ENCODE data around the gene LRP8. TPM values are rescaled to one million over a fixed set of nuclear protein-coding genes. Genes with fewer than 3 reads are reported as not detected.

LRP8 gene
- total and polyA plus RNA-seq, 2 donors (not counting 1 experiment from before 2014, with no cell fraction given): 7.8 to 9.4 TPM

DNA sequence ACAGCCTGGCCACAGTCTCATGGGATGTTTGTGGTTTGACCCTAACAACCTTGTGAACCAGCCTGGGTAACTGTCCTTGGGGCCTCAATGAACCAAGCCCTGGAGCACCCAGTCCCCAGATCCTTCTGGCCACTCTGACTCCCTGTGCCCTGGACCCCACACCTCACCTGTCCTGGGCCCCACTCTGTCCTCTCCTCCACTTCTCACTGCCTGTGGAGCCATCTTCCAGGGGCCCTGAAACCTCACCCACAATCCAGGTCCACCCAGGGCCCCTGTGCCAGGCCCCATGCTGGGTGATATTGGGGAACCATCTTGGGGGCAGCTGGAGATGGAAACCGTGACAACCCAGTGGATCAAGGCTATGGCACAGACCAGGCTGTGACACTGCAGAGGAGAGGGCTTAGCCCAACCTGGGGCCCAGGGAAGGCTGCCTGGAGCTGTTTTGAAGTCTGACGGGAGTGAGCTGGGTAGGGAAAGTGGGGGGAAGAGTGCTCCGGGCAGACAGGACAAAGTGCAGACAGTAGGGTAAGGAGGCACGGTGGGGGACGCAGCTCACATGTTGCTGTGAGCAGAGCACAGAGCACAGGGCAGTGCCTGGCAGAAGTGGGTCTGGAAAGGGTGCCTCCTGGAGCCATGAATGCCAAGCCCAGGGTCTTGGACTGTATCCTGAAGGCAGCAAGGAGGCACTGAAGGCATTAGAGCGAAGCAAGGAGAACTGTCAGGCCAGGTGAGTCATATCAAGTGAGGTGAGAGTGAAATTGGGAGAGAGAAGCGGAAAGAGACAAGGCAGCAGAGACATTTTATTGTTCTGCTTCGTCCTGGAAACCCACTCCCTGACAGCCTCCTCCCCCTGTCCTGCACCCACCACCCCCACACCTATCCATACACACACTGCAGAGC lies 12.1 kb upstream of the LRP8 start:
- CTCF ChIA-PET: no interaction called here

DNA sequence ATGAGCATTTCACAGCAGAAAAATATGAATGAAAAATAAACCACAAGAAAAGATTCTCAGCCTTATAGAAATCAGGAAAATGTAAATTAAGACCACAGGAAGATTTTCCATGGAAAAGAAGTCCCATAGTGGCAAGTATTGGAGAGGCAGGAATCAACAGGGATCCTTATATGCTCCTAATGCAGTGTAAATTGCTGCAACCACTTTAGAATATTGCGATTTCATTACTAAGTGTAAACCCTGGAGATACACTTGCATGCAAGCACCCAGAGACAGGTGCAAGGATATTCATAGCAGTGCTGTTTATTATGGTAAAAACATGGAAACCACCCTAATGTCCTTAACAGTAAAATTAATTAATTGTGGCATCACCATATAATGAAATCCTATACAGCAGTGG lies 10.6 kb upstream of the LRP8 start:
- peaks cover 16% of the 10 kb centered on the region for H3K4me1 Mint-ChIP-seq
- TF ChIP-seq, protein P1, sequence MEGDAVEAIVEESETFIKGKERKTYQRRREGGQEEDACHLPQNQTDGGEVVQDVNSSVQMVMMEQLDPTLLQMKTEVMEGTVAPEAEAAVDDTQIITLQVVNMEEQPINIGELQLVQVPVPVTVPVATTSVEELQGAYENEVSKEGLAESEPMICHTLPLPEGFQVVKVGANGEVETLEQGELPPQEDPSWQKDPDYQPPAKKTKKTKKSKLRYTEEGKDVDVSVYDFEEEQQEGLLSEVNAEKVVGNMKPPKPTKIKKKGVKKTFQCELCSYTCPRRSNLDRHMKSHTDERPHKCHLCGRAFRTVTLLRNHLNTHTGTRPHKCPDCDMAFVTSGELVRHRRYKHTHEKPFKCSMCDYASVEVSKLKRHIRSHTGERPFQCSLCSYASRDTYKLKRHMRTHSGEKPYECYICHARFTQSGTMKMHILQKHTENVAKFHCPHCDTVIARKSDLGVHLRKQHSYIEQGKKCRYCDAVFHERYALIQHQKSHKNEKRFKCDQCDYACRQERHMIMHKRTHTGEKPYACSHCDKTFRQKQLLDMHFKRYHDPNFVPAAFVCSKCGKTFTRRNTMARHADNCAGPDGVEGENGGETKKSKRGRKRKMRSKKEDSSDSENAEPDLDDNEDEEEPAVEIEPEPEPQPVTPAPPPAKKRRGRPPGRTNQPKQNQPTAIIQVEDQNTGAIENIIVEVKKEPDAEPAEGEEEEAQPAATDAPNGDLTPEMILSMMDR (IDR thresholded peaks at IDR 0.05): no peak
- TF ChIP-seq EZH2 (IDR thresholded peaks at IDR 0.05; ENCODE audit: borderline replicate concordance, insufficient read depth, low read depth, low read length, poor library complexity, severe bottlenecking): no peak
- H3K4me3 ChIP-seq (ENCODE audit: control extremely low read depth in 1 of 5, extremely low read depth in 1 of 5, insufficient read depth in 1 of 5, low read depth in 2 of 5, low read length in 4 of 5): no peak overlapping the region
- intact Hi-C loops (cut with micrococcal nuclease): no loop called here
- no peak overlapping the region for H3K9ac ChIP-seq (ENCODE audit: low read length)
- DNase-seq (no peak), ATAC-seq (ENCODE audit: low read depth) (no peak)
- H3K4me3 Mint-ChIP-seq: no peak overlapping the region
- WGBS (ENCODE audit: insufficient coverage): no CpG with 5 or more reads among the region's 1 CpG
- H3K27me3 ChIP-seq (replicated peaks in 1 of 4; ENCODE audit: control extremely low read depth in 1 of 4, control insufficient read depth in 3 of 4, insufficient read depth in 4 of 4, low read length in 3 of 4): no peaks in the 10 kb centered on the region
- no peak overlapping the region for H3K4me2 ChIP-seq (replicated peaks; ENCODE audit: low read depth, low read length, poor library complexity, severe bottlenecking)
- CTCF ChIA-PET: no interaction called here
- no peaks in the 10 kb centered on the region for H3K79me2 ChIP-seq (ENCODE audit: control insufficient read depth, insufficient read depth, low read length)
- H3K4me1 ChIP-seq (ENCODE audit: control insufficient read depth in 2 of 2, insufficient read depth in 2 of 2, low read length in 2 of 2): peaks cover 6 to 10% of the 10 kb centered on the region in 2 donors
- POLR2A ChIA-PET: no interaction called here
- H4K20me1 ChIP-seq (ENCODE audit: control insufficient read depth, insufficient read depth, low read length, poor library complexity, severe bottlenecking): no peaks in the 10 kb centered on the region
- no peaks in the 10 kb centered on the region for H3K36me3 ChIP-seq (replicated peaks in 1 of 2; ENCODE audit: control extremely low read depth in 1 of 2, control insufficient read depth in 1 of 2, extremely low read depth in 1 of 2, insufficient read depth in 2 of 2, low read length in 1 of 2)
- no peaks in the 10 kb centered on the region for H3K9me3 Mint-ChIP-seq (ENCODE audit: insufficient read depth)
- H3K27ac Mint-ChIP-seq: no peak overlapping the region
- no peak overlapping the region for H2AFZ ChIP-seq (ENCODE audit: insufficient read depth, low read depth, low read length, poor library complexity, severe bottlenecking)
- no peaks in the 10 kb centered on the region for H3K27me3 Mint-ChIP-seq
- H3K9me3 ChIP-seq (ENCODE audit: control extremely low read depth in 1 of 3, control insufficient read depth in 2 of 3, insufficient read depth in 1 of 3, low read length in 2 of 3): no peaks in the 10 kb centered on the region
- no peak overlapping the region for H3K27ac ChIP-seq (ENCODE audit: low read length in 2 of 2)

More for the DNA sequence above, 12.1 kb upstream of the LRP8 start:
- peaks cover 9% of the 10 kb centered on the region for H3K4me1 Mint-ChIP-seq
- no peaks in the 10 kb centered on the region for H3K9me3 Mint-ChIP-seq (ENCODE audit: insufficient read depth)
- H3K4me2 ChIP-seq (replicated peaks; ENCODE audit: low read depth, low read length, poor library complexity, severe bottlenecking): no peak overlapping the region
- no peak for DNase-seq
- H4K20me1 ChIP-seq (ENCODE audit: control insufficient read depth, insufficient read depth, low read length, poor library complexity, severe bottlenecking): no peaks in the 10 kb centered on the region
- TF ChIP-seq, protein P1 (IDR thresholded peaks at IDR 0.05): no peak
- no peak for TF ChIP-seq EZH2 (IDR thresholded peaks at IDR 0.05; ENCODE audit: borderline replicate concordance, insufficient read depth, low read depth, low read length, poor library complexity, severe bottlenecking)
- H3K27ac ChIP-seq (ENCODE audit: low read length in 2 of 2): no peak overlapping the region
- intact Hi-C loops (cut with micrococcal nuclease): no loop called here
- no peak overlapping the region for H3K9ac ChIP-seq (ENCODE audit: low read length)
- 95% methylated on average over 6 of the region's 8 CpGs for WGBS (ENCODE audit: insufficient coverage)
- ATAC-seq (ENCODE audit: low read depth): no peak
- no peak overlapping the region for H3K27ac Mint-ChIP-seq
- POLR2A ChIA-PET: no interaction called here
- H3K9me3 ChIP-seq (ENCODE audit: control extremely low read depth in 1 of 3, control insufficient read depth in 2 of 3, insufficient read depth in 1 of 3, low read length in 2 of 3): no peaks in the 10 kb centered on the region
- H3K4me3 Mint-ChIP-seq: no peak overlapping the region
- no peak overlapping the region for H2AFZ ChIP-seq (ENCODE audit: insufficient read depth, low read depth, low read length, poor library complexity, severe bottlenecking)
- peaks cover 2 to 5% of the 10 kb centered on the region in 2 donors for H3K4me1 ChIP-seq (ENCODE audit: control insufficient read depth in 2 of 2, insufficient read depth in 2 of 2, low read length in 2 of 2)
- H3K36me3 ChIP-seq (replicated peaks in 1 of 2; ENCODE audit: control extremely low read depth in 1 of 2, control insufficient read depth in 1 of 2, extremely low read depth in 1 of 2, insufficient read depth in 2 of 2, low read length in 1 of 2): no peaks in the 10 kb centered on the region
- H3K79me2 ChIP-seq (ENCODE audit: control insufficient read depth, insufficient read depth, low read length): no peaks in the 10 kb centered on the region
- H3K27me3 Mint-ChIP-seq: no peaks in the 10 kb centered on the region
- H3K4me3 ChIP-seq (ENCODE audit: control extremely low read depth in 1 of 5, extremely low read depth in 1 of 5, insufficient read depth in 1 of 5, low read depth in 2 of 5, low read length in 4 of 5): no peak overlapping the region
- no peaks in the 10 kb centered on the region for H3K27me3 ChIP-seq (replicated peaks in 1 of 4; ENCODE audit: control extremely low read depth in 1 of 4, control insufficient read depth in 3 of 4, insufficient read depth in 4 of 4, low read length in 3 of 4)

All from B cell (primary cell).